ENCODE measurements around the gene ADCY10.

DNA sequence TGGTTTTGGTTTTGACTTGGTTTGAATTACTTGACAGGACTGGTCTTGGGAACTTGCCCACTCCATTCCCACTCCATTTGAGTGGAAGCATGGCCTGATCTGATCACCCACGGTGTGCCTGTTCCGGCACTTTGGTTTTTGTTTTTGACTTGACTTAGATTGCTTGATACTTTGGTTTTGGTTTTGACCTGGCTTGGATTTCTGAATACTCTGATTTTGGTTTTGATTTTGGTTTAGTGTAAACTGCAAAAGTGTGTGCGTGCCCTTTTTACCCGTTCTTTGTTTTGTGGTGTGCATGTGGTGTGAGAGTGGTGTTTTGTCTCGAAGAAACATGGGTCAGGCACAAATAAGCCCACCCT lies 50.0 kb downstream of the ADCY10 start:
- TF ChIP-seq, protein P1, sequence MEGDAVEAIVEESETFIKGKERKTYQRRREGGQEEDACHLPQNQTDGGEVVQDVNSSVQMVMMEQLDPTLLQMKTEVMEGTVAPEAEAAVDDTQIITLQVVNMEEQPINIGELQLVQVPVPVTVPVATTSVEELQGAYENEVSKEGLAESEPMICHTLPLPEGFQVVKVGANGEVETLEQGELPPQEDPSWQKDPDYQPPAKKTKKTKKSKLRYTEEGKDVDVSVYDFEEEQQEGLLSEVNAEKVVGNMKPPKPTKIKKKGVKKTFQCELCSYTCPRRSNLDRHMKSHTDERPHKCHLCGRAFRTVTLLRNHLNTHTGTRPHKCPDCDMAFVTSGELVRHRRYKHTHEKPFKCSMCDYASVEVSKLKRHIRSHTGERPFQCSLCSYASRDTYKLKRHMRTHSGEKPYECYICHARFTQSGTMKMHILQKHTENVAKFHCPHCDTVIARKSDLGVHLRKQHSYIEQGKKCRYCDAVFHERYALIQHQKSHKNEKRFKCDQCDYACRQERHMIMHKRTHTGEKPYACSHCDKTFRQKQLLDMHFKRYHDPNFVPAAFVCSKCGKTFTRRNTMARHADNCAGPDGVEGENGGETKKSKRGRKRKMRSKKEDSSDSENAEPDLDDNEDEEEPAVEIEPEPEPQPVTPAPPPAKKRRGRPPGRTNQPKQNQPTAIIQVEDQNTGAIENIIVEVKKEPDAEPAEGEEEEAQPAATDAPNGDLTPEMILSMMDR (conservative IDR thresholded peaks at IDR 0.05 in 1 of 2, IDR thresholded peaks at IDR 0.05 in 1 of 2; ENCODE audit: low read depth in 1 of 2, low read length in 2 of 2): no peak
- no peak for TF ChIP-seq EZH2 (IDR thresholded peaks at IDR 0.05; ENCODE audit: low read length, missing control alignments)

All from fibroblast of lung (primary cell).